ENCODE results near the gene MYL5.

The MYL5 gene

GRCh38 chr4:677431-678293 is 3.3 kb downstream of the MYL5 start:
- ChIA-PET POLR2A (no interaction called here), CTCF (no interaction called here)
- Histone ChIP-seq H3K36me3 (ENCODE audit: control insufficient read depth in 4 of 4, insufficient read depth in 4 of 4, low read length in 3 of 4) (peaks cover 0 to under 1% (median 0%) of the 10 kb centered on the region in 4 experiments), H3K27ac (ENCODE audit: insufficient read depth in 1 of 2, low read depth in 1 of 2, low read length in 2 of 2, poor library complexity in 1 of 2, severe bottlenecking in 2 of 2) (no peak overlapping the region), H3K27me3 (replicated peaks in 2 of 5; ENCODE audit: control insufficient read depth in 4 of 5, insufficient read depth in 5 of 5, low read length in 4 of 5) (no peaks in the 10 kb centered on the region), H3K4me3 (ENCODE audit: control insufficient read depth in 1 of 7, extremely low read depth in 1 of 7, insufficient read depth in 4 of 7, low read depth in 2 of 7, low read length in 6 of 7) (no peak overlapping the region), H3K4me1 (ENCODE audit: control extremely low read depth in 1 of 4, control insufficient read depth in 4 of 4, insufficient read depth in 4 of 4, low read length in 3 of 4) (peaks cover 0 to 39% (median 34%) of the 10 kb centered on the region in 4 experiments), H3K9me3 (ENCODE audit: control extremely low read depth in 1 of 5, control insufficient read depth in 4 of 5, insufficient read depth in 2 of 5, low read depth in 1 of 5, low read length in 4 of 5) (no peaks in the 10 kb centered on the region)
- no peak for DNase-seq
- WGBS (ENCODE audit: insufficient coverage) = 91% methylated on average over 17 of the region's 26 CpGs

GRCh38 chr4:678331-679103 is 4.2 kb downstream of the MYL5 start:
- POLR2A ChIA-PET = no interaction called here
- CTCF ChIA-PET = no interaction called here
- H3K36me3 ChIP-seq (ENCODE audit: control insufficient read depth in 4 of 4, insufficient read depth in 4 of 4, low read length in 3 of 4) = no peaks in the 10 kb centered on the region
- no peak overlapping the region for H3K4me3 ChIP-seq (ENCODE audit: control insufficient read depth in 1 of 7, extremely low read depth in 1 of 7, insufficient read depth in 4 of 7, low read depth in 2 of 7, low read length in 6 of 7)
- peaks cover 0 to 39% (median 36%) of the 10 kb centered on the region in 4 experiments for H3K4me1 ChIP-seq (ENCODE audit: control extremely low read depth in 1 of 4, control insufficient read depth in 4 of 4, insufficient read depth in 4 of 4, low read length in 3 of 4)
- H3K9me3 ChIP-seq (ENCODE audit: control extremely low read depth in 1 of 5, control insufficient read depth in 4 of 5, insufficient read depth in 2 of 5, low read depth in 1 of 5, low read length in 4 of 5) = no peaks in the 10 kb centered on the region
- no peak for DNase-seq
- H3K27ac ChIP-seq (ENCODE audit: insufficient read depth in 1 of 2, low read depth in 1 of 2, low read length in 2 of 2, poor library complexity in 1 of 2, severe bottlenecking in 2 of 2) = no peak overlapping the region
- WGBS (ENCODE audit: insufficient coverage) = over 99% methylated on average over 13 of the region's 14 CpGs
- H3K27me3 ChIP-seq (replicated peaks in 2 of 5; ENCODE audit: control insufficient read depth in 4 of 5, insufficient read depth in 5 of 5, low read length in 4 of 5) = no peaks in the 10 kb centered on the region

GRCh38 chr4:679104-679481 is 4.8 kb downstream of the MYL5 start:
- no peak for DNase-seq
- Histone ChIP-seq H3K36me3 (ENCODE audit: control insufficient read depth in 4 of 4, insufficient read depth in 4 of 4, low read length in 3 of 4) (no peaks in the 10 kb centered on the region), H3K4me3 (ENCODE audit: control insufficient read depth in 1 of 7, extremely low read depth in 1 of 7, insufficient read depth in 4 of 7, low read depth in 2 of 7, low read length in 6 of 7) (no peak overlapping the region), H3K27me3 (replicated peaks in 2 of 5; ENCODE audit: control insufficient read depth in 4 of 5, insufficient read depth in 5 of 5, low read length in 4 of 5) (no peaks in the 10 kb centered on the region), H3K9me3 (ENCODE audit: control extremely low read depth in 1 of 5, control insufficient read depth in 4 of 5, insufficient read depth in 2 of 5, low read depth in 1 of 5, low read length in 4 of 5) (no peaks in the 10 kb centered on the region), H3K27ac (ENCODE audit: insufficient read depth in 1 of 2, low read depth in 1 of 2, low read length in 2 of 2, poor library complexity in 1 of 2, severe bottlenecking in 2 of 2) (no peak overlapping the region), H3K4me1 (ENCODE audit: control extremely low read depth in 1 of 4, control insufficient read depth in 4 of 4, insufficient read depth in 4 of 4, low read length in 3 of 4) (peaks cover 0 to 44% (median 40%) of the 10 kb centered on the region in 4 experiments)
- ChIA-PET CTCF (no interaction called here), POLR2A (no interaction called here)
- WGBS (ENCODE audit: insufficient coverage) = 94% methylated on average over 13 of the region's 13 CpGs

- H3K27me3 ChIP-seq (replicated peaks in 2 of 5; ENCODE audit: control insufficient read depth in 4 of 5, insufficient read depth in 5 of 5, low read length in 4 of 5) = no peaks in the 10 kb centered on the region
- H3K27ac ChIP-seq (ENCODE audit: insufficient read depth in 1 of 2, low read depth in 1 of 2, low read length in 2 of 2, poor library complexity in 1 of 2, severe bottlenecking in 2 of 2) = no peak overlapping the region
- CTCF ChIA-PET = no interaction called here
- no peak overlapping the region for H3K4me3 ChIP-seq (ENCODE audit: control insufficient read depth in 1 of 7, extremely low read depth in 1 of 7, insufficient read depth in 4 of 7, low read depth in 2 of 7, low read length in 6 of 7)
- no peaks in the 10 kb centered on the region for H3K9me3 ChIP-seq (ENCODE audit: control extremely low read depth in 1 of 5, control insufficient read depth in 4 of 5, insufficient read depth in 2 of 5, low read depth in 1 of 5, low read length in 4 of 5)
- peaks cover 0 to 46% (median 41%) of the 10 kb centered on the region in 4 experiments for H3K4me1 ChIP-seq (ENCODE audit: control extremely low read depth in 1 of 4, control insufficient read depth in 4 of 4, insufficient read depth in 4 of 4, low read length in 3 of 4)
- no peaks in the 10 kb centered on the region for H3K36me3 ChIP-seq (ENCODE audit: control insufficient read depth in 4 of 4, insufficient read depth in 4 of 4, low read length in 3 of 4)
- DNase-seq = no peak
- WGBS (ENCODE audit: insufficient coverage) = 98% methylated on average over 9 of the region's 11 CpGs
- POLR2A ChIA-PET = interaction anchor here (0.7 kb wide), 1 partner anchor 1518 kb away, joined by 3 read pairs; no protein-coding TSS in a partner anchor
Measured at GRCh38 chr4:679629-680028, 5.3 kb downstream of the MYL5 start.

GRCh38 chr4:680091-680490 is 5.7 kb downstream of the MYL5 start:
- ChIA-PET CTCF (no interaction called here), POLR2A (interaction anchor here (0.7 kb wide), 1 partner anchor 1517 kb away, joined by 3 read pairs; no protein-coding TSS in a partner anchor)
- Histone ChIP-seq H3K4me1 (ENCODE audit: control extremely low read depth in 1 of 4, control insufficient read depth in 4 of 4, insufficient read depth in 4 of 4, low read length in 3 of 4) (peaks cover 0 to 41% (median 36%) of the 10 kb centered on the region in 4 experiments), H3K36me3 (ENCODE audit: control insufficient read depth in 4 of 4, insufficient read depth in 4 of 4, low read length in 3 of 4) (no peaks in the 10 kb centered on the region), H3K27ac (ENCODE audit: insufficient read depth in 1 of 2, low read depth in 1 of 2, low read length in 2 of 2, poor library complexity in 1 of 2, severe bottlenecking in 2 of 2) (no peak overlapping the region), H3K4me3 (ENCODE audit: control insufficient read depth in 1 of 7, extremely low read depth in 1 of 7, insufficient read depth in 4 of 7, low read depth in 2 of 7, low read length in 6 of 7) (peak overlapping the region in 1 of 7 experiments; percentile 73), H3K27me3 (replicated peaks in 2 of 5; ENCODE audit: control insufficient read depth in 4 of 5, insufficient read depth in 5 of 5, low read length in 4 of 5) (no peaks in the 10 kb centered on the region), H3K9me3 (ENCODE audit: control extremely low read depth in 1 of 5, control insufficient read depth in 4 of 5, insufficient read depth in 2 of 5, low read depth in 1 of 5, low read length in 4 of 5) (no peaks in the 10 kb centered on the region)
- WGBS (ENCODE audit: insufficient coverage) = 96% methylated on average over 9 of the region's 9 CpGs
- no peak for DNase-seq

- H3K27ac ChIP-seq (ENCODE audit: insufficient read depth in 1 of 2, low read depth in 1 of 2, low read length in 2 of 2, poor library complexity in 1 of 2, severe bottlenecking in 2 of 2) = no peak overlapping the region
- no peaks in the 10 kb centered on the region for H3K9me3 ChIP-seq (ENCODE audit: control extremely low read depth in 1 of 5, control insufficient read depth in 4 of 5, insufficient read depth in 2 of 5, low read depth in 1 of 5, low read length in 4 of 5)
- ChIA-PET POLR2A (no interaction called here), CTCF (interaction anchor here (0.6 kb wide), 1 partner anchor 9 kb away, joined by 3 read pairs; no protein-coding TSS in a partner anchor)
- WGBS (ENCODE audit: insufficient coverage) = 90% methylated on average over 8 of the region's 17 CpGs
- H3K4me1 ChIP-seq (ENCODE audit: control extremely low read depth in 1 of 4, control insufficient read depth in 4 of 4, insufficient read depth in 4 of 4, low read length in 3 of 4) = peaks cover 0 to 36% (median 32%) of the 10 kb centered on the region in 4 experiments
- no peaks in the 10 kb centered on the region for H3K36me3 ChIP-seq (ENCODE audit: control insufficient read depth in 4 of 4, insufficient read depth in 4 of 4, low read length in 3 of 4)
- DNase-seq = no peak
- peak overlapping the region in 5 of 7 experiments; percentile 40 to 74 (median 61) for H3K4me3 ChIP-seq (ENCODE audit: control insufficient read depth in 1 of 7, extremely low read depth in 1 of 7, insufficient read depth in 4 of 7, low read depth in 2 of 7, low read length in 6 of 7)
- no peaks in the 10 kb centered on the region for H3K27me3 ChIP-seq (replicated peaks in 2 of 5; ENCODE audit: control insufficient read depth in 4 of 5, insufficient read depth in 5 of 5, low read length in 4 of 5)
Measured at GRCh38 chr4:680551-680927, 6.2 kb downstream of the MYL5 start.
